SK-N-SH treated with all-trans-retinoic acid at 6 μM for 48 hours (cell line): Measurements from ENCODE around the gene SLTM.
"Not testable (repeated sequence)": the region's sequence is repeated elsewhere in the genome, so short reads cannot be mapped to it uniquely, and the experiment has no call there.

ENCODE experiments used
- ATAC-seq: fragments of 200-7000 bp; cut with Tn5 transposase; 3 replicates; pipeline ENCODE4 v1.9.1; 2020; ENCODE audit warnings: mild to moderate bottlenecking, moderate library complexity
- ARNTL ChIP-seq: fragments of 450-650 bp; formaldehyde crosslinking; IDR thresholded peaks from 2 replicates; pipeline ENCODE4 v1.5.0; 2020; ENCODE audit warnings: low read depth, mild to moderate bottlenecking, moderate library complexity, borderline replicate concordance
- BACH2 ChIP-seq: fragments of 250-450 bp; sonication (Bioruptor Pico); IDR thresholded peaks from 2 replicates; pipeline ENCODE4 v1.9.0; 2021; ENCODE audit warnings: mild to moderate bottlenecking, borderline replicate concordance
- CREB5 ChIP-seq: fragments of 250-450 bp; sonication (Bioruptor Pico); IDR thresholded peaks from 2 replicates; pipeline ENCODE4 v1.5.1; 2020; ENCODE audit warnings: low read depth, mild to moderate bottlenecking, moderate library complexity
- CSDC2 ChIP-seq: fragments of 250-450 bp; sonication (Bioruptor Pico); IDR thresholded peaks from 2 replicates; pipeline ENCODE4 v1.5.0; 2020; ENCODE audit warnings: mild to moderate bottlenecking, moderate library complexity
- CSRNP3 ChIP-seq: fragments of 250-450 bp; sonication (Bioruptor Pico); IDR thresholded peaks from 2 replicates; pipeline ENCODE4 v1.5.1; 2021; ENCODE audit warnings: mild to moderate bottlenecking, moderate library complexity
- ESRRG ChIP-seq: fragments of 250-450 bp; sonication (Bioruptor Pico); IDR thresholded peaks from 2 replicates; pipeline ENCODE4 v1.6.1; 2021; ENCODE audit warnings: mild to moderate bottlenecking
- ISL1 ChIP-seq: fragments of 250-450 bp; sonication (Bioruptor Pico); IDR thresholded peaks from 2 replicates; pipeline ENCODE4 v2.1.2; 2022; ENCODE audit warnings: mild to moderate bottlenecking, moderate library complexity
- OSR1 ChIP-seq: fragments of 250-450 bp; sonication (Bioruptor Pico); IDR thresholded peaks from 2 replicates; pipeline ENCODE4 v1.8.0; 2022; ENCODE audit warnings: moderate library complexity, mild to moderate bottlenecking, inconsistent platforms
- PATZ1 ChIP-seq: fragments of 250-450 bp; sonication (Bioruptor Pico); IDR thresholded peaks from 2 replicates; pipeline ENCODE4 v1.8.0; 2020; ENCODE audit warnings: mild to moderate bottlenecking, moderate library complexity, borderline replicate concordance
- POU6F1 ChIP-seq: fragments of 250-450 bp; sonication (Bioruptor Pico); IDR thresholded peaks from 2 replicates; pipeline ENCODE4 v1.8.0; 2021; ENCODE audit warnings: low read depth, mild to moderate bottlenecking, moderate library complexity, borderline replicate concordance
- PPARA ChIP-seq: fragments of 250-450 bp; sonication (Bioruptor Pico); IDR thresholded peaks from 2 replicates; pipeline ENCODE4 v1.5.0; 2020; ENCODE audit warnings: mild to moderate bottlenecking, borderline replicate concordance
- RARB ChIP-seq: fragments of 250-450 bp; sonication (Bioruptor Pico); IDR thresholded peaks from 2 replicates; pipeline ENCODE4 v1.8.0; 2021; ENCODE audit warnings: mild to moderate bottlenecking, moderate library complexity
- TCF4 ChIP-seq: fragments of 250-450 bp; sonication (Bioruptor Pico); IDR thresholded peaks from 2 replicates; pipeline ENCODE4 v1.8.0; 2021; ENCODE audit warnings: mild to moderate bottlenecking, moderate library complexity, borderline replicate concordance
- TOX ChIP-seq: fragments of 250-450 bp; sonication (Bioruptor Pico); IDR thresholded peaks from 2 replicates; pipeline ENCODE4 v1.8.0; 2021; ENCODE audit warnings: mild to moderate bottlenecking, moderate library complexity, borderline replicate concordance
- ZC3H10 ChIP-seq: fragments of 250-450 bp; sonication (Bioruptor Pico); IDR thresholded peaks from 2 replicates; pipeline ENCODE4 v1.5.1; 2021; ENCODE audit warnings: mild to moderate bottlenecking, moderate library complexity
- ZFP3 ChIP-seq: fragments of 250-450 bp; sonication (Bioruptor Pico); IDR thresholded peaks from 2 replicates; pipeline ENCODE4 v1.5.0; 2020; ENCODE audit warnings: mild to moderate bottlenecking, moderate library complexity
- ZFP30 ChIP-seq: fragments of 450-650 bp; formaldehyde crosslinking; IDR thresholded peaks from 2 replicates; pipeline ENCODE4 v1.5.0; 2022; ENCODE audit warnings: mild to moderate bottlenecking, moderate library complexity
- ZNF565 ChIP-seq: fragments of 450-650 bp; formaldehyde crosslinking; conservative IDR thresholded peaks from 2 replicates; pipeline ENCODE4 v1.5.0; 2020; ENCODE audit warnings: low read depth, mild to moderate bottlenecking, moderate library complexity
- ZNF8 ChIP-seq: fragments of 450-650 bp; formaldehyde crosslinking; IDR thresholded peaks from 2 replicates; pipeline ENCODE4 v1.5.0; 2020; ENCODE audit warnings: mild to moderate bottlenecking, moderate library complexity

Gene SLTM

GRCh38 chr15:58919232-58919631, 14.2 kb downstream of the SLTM start (continued):
- no peak for TF ChIP-seq ARNTL (CRISPR knock-in tag)
- TF ChIP-seq ZNF8 (CRISPR knock-in tag), result no peak
- no peak for TF ChIP-seq BACH2 (CRISPR knock-in tag)
- no peak for TF ChIP-seq CREB5 (CRISPR knock-in tag)
- no peak for TF ChIP-seq TOX
- TF ChIP-seq ISL1 (CRISPR knock-in tag), result no peak

- peak; percentile 86 for ATAC-seq
- TF ChIP-seq POU6F1 (CRISPR knock-in tag) (no peak), ZFP3 (0 out of 2 replicates have a peak, but pooled peaks have one; percentile 56), ISL1 (CRISPR knock-in tag) (0 out of 2 replicates have a peak, but pooled peaks have one; percentile 58)
- TF ChIP-seq, all 23 proteins: peak for 2
Observed at GRCh38 chr15:58918239-58918638, 15.2 kb downstream of the SLTM start.

- ATAC-seq, result not testable (repeated sequence)
Observed at GRCh38 chr15:58917613-58918129, 15.8 kb downstream of the SLTM start.

- ATAC-seq, result no peak
- TF ChIP-seq OSR1 (no peak), ESRRG (no peak), BACH2 (CRISPR knock-in tag) (no peak), ARNTL (CRISPR knock-in tag) (no peak), POU6F1 (CRISPR knock-in tag) (no peak), ZNF8 (CRISPR knock-in tag) (no peak), ZFP3 (no peak), CREB5 (CRISPR knock-in tag) (no peak), TOX (no peak), ZFP30 (CRISPR knock-in tag) (no peak), TCF4 (CRISPR knock-in tag) (no peak), CSDC2 (CRISPR knock-in tag) (no peak)
Observed at GRCh38 chr15:58916962-58917361, 16.5 kb downstream of the SLTM start.

- no peak for ATAC-seq
- TF ChIP-seq CSRNP3, result no peak
- no peak for TF ChIP-seq ZFP30 (CRISPR knock-in tag)
- TF ChIP-seq ZC3H10 (CRISPR knock-in tag), result no peak
- TF ChIP-seq POU6F1 (CRISPR knock-in tag), result no peak
- no peak for TF ChIP-seq ZNF8 (CRISPR knock-in tag)
- TF ChIP-seq ESRRG, result no peak
- TF ChIP-seq RARB (CRISPR knock-in tag), result no peak
- no peak for TF ChIP-seq ZNF565
- no peak for TF ChIP-seq TOX
- no peak for TF ChIP-seq CREB5 (CRISPR knock-in tag)
- TF ChIP-seq PATZ1 (CRISPR knock-in tag), result no peak
- TF ChIP-seq ISL1 (CRISPR knock-in tag), result no peak
- TF ChIP-seq PPARA (CRISPR knock-in tag), result no peak
- no peak for TF ChIP-seq ARNTL (CRISPR knock-in tag)
- TF ChIP-seq OSR1, result no peak
- TF ChIP-seq TCF4 (CRISPR knock-in tag), result no peak
- TF ChIP-seq, all 23 proteins: peak for 0
Observed at GRCh38 chr15:58910456-58910855, 23.0 kb downstream of the SLTM start.
